Hepatocyte (in vitro differentiated cells): ENCODE results near the gene POM121L2.

Experiments used
- EZH2 ChIP-seq: fragments of 200-600 bp; sonication (generic); IDR thresholded peaks from 2 replicates; pipeline ENCODE4 v1.6.1; 2016; ENCODE audit warnings: antibody characterized with exemption, mild to moderate bottlenecking, borderline replicate concordance
- EZH2phosphoT487 ChIP-seq: fragments of 200-600 bp; sonication (generic); IDR thresholded peaks from one replicate; pipeline ENCODE4 v1.6.1; 2018; ENCODE audit warnings: antibody characterized with exemption, mild to moderate bottlenecking, low read depth, moderate library complexity; ENCODE audit not compliant: unreplicated experiment, severe bottlenecking
- TF ChIP-seq, protein P1 (sequence below): fragments of 200-600 bp; sonication (generic); IDR thresholded peaks from 2 replicates; pipeline ENCODE4 v1.5.1; 2016; ENCODE audit warnings: antibody characterized with exemption, mild to moderate bottlenecking; ENCODE audit not compliant: poor library complexity

DNA sequence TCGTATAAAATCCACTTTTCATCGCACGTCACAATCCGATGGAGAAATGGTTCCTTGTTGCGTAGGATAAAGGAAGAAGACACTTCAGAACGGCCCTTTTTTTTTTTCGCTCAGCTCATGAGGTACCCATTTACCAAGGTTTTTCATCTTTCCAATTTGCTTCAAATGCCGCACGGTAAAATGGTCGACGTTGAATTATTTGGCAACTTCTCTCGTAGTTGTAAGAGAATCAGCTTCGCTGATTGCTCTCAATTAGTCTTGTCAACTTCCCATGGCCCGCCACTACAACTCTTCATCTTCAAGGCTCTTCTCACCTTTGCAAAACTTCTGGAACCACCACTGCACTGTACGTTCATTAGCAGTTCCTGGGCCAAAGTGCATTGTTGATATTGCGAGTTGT is 28.8 kb downstream of the POM121L2 start:
- TF ChIP-seq EZH2 (no peak), EZH2phosphoT487 (no peak)
- TF ChIP-seq, protein P1, sequence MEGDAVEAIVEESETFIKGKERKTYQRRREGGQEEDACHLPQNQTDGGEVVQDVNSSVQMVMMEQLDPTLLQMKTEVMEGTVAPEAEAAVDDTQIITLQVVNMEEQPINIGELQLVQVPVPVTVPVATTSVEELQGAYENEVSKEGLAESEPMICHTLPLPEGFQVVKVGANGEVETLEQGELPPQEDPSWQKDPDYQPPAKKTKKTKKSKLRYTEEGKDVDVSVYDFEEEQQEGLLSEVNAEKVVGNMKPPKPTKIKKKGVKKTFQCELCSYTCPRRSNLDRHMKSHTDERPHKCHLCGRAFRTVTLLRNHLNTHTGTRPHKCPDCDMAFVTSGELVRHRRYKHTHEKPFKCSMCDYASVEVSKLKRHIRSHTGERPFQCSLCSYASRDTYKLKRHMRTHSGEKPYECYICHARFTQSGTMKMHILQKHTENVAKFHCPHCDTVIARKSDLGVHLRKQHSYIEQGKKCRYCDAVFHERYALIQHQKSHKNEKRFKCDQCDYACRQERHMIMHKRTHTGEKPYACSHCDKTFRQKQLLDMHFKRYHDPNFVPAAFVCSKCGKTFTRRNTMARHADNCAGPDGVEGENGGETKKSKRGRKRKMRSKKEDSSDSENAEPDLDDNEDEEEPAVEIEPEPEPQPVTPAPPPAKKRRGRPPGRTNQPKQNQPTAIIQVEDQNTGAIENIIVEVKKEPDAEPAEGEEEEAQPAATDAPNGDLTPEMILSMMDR, result no peak
